D721Med (cell line): ENCODE data around the gene OGN.

Source experiments
- DNase-seq: peaks from one replicate; pipeline ENCODE4 v3.0.0; 2011; ENCODE audit warnings: low spot score; ENCODE audit not compliant: insufficient read length
- FAIRE-seq: peaks from 2 replicates; lab custom pipeline; 2011; peaks lifted over from hg19 to GRCh38; lab: Jason Lieb, UNC
- TF ChIP-seq, protein P1 (sequence below): IDR thresholded peaks from 2 replicates; pipeline ENCODE4 v1.5.1; 2012; ENCODE audit warnings: mild to moderate bottlenecking, control low read depth; ENCODE audit not compliant: insufficient read depth; ENCODE audit errors: missing control alignments

OGN gene, protein sequence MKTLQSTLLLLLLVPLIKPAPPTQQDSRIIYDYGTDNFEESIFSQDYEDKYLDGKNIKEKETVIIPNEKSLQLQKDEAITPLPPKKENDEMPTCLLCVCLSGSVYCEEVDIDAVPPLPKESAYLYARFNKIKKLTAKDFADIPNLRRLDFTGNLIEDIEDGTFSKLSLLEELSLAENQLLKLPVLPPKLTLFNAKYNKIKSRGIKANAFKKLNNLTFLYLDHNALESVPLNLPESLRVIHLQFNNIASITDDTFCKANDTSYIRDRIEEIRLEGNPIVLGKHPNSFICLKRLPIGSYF

DNA sequence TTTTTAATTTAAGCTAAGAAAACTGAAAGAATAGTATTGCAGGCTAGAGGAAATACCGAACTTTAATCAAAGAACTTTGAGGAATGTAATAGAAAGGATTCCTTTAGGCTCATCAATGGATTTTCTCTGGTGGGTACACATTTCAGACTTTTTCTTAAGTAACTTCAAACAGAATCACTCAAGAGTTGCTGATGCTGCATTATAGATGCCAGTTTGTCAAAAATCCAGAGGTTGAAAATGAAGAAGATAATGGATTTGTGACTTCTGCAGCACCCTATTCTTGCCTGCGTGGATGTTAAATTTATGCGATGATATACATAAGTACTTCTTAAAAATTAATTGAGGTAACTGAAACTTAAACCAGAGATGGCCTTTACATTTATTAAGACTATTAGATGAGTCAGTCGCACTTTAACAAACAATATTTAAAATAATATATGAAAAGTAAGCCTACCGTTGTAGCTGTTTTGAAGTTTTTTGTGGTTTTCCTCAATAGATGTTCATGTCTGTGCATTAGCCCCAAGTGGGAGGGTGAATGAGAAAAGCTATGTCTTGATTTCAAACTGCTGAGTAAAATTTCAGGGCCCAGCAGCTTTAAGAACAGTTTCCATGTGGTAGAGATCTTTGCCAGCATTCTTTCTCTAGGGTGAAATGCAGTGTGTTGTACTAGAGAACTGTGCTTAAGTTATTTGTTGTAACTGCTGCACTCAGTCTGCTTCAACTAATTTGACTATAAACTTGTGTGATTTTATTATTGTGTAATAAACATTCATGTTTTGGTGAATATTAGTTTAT is at the start of gene OGN:
Gene OGN (minus strand): TSS at position 537 of the 795 bp plus-strand sequence. CDS start 1,171 bp downstream, outside the sequence.
- DNase-seq (no peak), FAIRE-seq (no peak)
- TF ChIP-seq, protein P1, sequence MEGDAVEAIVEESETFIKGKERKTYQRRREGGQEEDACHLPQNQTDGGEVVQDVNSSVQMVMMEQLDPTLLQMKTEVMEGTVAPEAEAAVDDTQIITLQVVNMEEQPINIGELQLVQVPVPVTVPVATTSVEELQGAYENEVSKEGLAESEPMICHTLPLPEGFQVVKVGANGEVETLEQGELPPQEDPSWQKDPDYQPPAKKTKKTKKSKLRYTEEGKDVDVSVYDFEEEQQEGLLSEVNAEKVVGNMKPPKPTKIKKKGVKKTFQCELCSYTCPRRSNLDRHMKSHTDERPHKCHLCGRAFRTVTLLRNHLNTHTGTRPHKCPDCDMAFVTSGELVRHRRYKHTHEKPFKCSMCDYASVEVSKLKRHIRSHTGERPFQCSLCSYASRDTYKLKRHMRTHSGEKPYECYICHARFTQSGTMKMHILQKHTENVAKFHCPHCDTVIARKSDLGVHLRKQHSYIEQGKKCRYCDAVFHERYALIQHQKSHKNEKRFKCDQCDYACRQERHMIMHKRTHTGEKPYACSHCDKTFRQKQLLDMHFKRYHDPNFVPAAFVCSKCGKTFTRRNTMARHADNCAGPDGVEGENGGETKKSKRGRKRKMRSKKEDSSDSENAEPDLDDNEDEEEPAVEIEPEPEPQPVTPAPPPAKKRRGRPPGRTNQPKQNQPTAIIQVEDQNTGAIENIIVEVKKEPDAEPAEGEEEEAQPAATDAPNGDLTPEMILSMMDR, result no peak

DNA sequence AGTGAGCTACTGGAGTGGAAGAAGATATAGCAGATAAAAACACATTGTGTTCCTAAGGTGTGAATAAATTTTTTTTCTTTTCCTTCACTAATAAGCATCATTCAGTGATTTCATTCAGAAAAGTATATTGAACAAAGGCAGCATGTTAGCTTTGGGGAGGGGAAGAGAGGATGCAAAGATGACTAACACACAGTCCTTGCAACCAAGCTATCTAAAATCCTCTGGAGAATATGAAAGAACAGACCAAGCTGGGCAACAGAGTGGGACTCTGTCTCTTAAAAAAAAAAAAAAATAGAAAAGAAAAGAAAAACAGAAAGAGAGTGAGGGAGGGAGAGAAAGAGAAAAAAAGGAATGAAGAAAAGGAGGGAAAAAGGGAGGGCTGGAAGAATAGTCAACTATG is 42.2 kb upstream of the OGN start:
- TF ChIP-seq, protein P1, result no peak
- DNase-seq, result no peak
- no peak for FAIRE-seq

DNA sequence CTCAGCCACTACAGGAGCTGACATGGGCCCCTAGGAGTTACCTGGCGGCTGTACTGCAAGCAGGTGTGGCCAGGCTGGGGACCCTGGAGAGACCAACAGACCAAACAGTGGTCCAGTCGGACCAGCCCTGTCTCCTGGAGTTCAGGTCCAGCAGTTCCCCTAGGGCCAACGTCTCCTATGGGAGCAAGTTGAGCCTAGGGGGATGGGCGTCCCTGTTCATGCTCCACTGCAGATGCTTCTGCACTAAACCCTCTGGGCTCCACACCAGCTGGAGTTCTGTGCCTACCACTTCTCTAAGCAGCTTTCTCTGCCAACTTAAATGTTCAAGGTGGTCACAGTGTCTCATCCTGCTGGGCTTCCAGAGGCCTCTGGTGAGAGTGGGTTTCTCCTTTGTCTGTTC is 40.5 kb upstream of the OGN start:
- FAIRE-seq (no peak), DNase-seq (no peak)
- TF ChIP-seq, protein P1, result no peak

DNA sequence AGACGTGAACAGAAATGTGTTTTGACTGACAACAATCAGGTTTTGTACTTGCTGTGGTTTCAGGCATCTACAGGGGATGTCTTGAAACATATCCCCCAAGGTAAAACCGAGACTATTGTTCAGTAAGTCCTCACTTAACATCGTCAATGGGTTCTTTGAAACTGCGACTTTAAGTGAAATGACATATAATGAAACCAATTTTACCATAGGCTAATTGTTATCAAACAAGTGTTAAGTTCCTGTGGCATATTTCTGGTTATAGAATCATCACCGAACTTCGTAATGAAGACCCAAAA is 36.3 kb upstream of the OGN start:
- DNase-seq (no peak), FAIRE-seq (no peak)
- TF ChIP-seq, protein P1, result no peak

DNA sequence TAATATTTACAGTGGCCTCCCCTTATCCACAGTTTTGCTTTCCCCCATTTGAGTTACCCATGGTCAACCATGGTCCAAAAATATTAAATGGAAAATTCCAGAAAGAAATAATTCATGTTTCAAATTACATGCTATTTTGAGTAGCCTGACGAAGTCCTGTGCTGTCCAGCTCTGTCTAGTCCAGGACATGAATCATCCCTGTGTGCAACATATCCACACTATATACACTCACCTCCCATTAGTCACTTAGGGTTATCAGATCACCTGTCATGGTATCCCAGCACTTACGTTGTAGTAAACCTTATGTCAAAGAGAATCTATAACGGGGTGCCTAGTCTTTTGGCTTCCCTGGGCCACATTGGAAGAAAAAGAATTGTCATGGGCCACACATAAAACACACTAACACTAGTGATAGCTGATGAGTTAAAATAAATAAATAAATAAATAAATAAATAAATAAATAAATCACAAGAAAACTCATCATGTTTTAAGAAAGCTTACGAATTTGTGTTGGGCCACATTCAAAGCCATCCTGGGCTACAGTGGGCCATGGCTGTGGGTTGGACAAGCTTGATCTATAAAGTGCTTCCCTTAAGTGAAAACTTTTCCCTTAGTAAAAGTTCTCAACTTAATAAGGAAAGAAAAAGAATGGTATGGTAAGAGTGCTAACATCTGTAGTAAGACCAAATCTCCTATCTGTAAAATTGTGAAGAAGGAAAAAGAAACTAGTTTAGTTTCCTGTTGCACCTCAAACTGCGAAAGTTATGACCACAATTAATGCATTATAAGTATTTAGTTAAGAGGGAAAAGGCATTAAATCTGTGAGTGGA is 35.8 kb upstream of the OGN start:
- FAIRE-seq, result no peak
- no peak for DNase-seq
- TF ChIP-seq, protein P1, result no peak

DNA sequence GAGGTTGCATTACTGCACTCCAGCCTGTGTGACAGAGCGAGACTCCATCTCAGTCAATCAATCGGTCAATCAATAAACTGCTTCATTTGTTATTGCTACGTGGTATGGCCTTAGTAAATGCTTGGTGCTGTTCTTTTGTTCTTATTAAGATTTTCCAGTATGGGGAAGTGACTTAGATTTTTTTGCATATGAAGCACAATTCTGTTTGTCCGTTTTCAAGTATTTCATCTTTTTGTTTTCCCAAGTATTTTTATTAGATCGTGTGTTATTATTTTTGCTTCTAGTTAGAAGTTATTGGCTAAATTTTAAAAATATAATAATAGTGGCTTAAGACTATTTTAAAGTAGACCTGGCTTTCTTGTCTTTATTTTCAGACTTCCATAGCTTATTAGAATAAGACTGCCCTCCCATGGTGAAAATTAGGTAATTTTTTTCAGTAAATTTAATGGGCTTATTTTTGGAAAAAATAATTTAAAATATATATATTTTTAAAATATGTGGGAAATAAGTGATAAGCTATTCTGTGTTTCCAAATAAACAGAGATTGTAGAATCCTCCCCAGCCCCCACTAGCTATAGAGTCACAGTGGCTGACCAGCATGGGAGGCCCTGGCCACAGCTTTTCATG is 34.6 kb upstream of the OGN start:
- TF ChIP-seq, protein P1, result peak; percentile 29
- FAIRE-seq (no peak), DNase-seq (no peak)
